ENCODE results near the gene IRF9.

IRF9 gene

DNA sequence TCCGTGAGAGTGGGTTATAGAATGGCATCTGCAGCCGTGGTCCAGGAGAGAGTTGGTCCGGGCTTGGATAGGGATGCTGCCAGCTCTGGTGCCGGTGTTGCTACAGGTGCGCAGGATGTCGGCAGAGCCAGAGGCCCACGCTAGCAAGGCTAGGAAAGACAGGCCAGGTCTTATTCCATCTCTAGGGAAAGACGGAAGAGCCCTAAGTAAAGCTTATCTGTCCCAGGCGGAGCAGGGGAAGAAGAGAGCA is 25.6 kb upstream of the IRF9 start (continued):
- TF ChIP-seq ZNF514 (tag by site-specific recombination; IDR thresholded peaks at IDR 0.05) = no peak
- TF ChIP-seq ZNF394 (tag by site-specific recombination; IDR thresholded peaks at IDR 0.05; ENCODE audit: borderline replicate concordance) = no peak
- no peak for TF ChIP-seq ZNF624 (tag by site-specific recombination; IDR thresholded peaks at IDR 0.05)
- TF ChIP-seq, protein P1, sequence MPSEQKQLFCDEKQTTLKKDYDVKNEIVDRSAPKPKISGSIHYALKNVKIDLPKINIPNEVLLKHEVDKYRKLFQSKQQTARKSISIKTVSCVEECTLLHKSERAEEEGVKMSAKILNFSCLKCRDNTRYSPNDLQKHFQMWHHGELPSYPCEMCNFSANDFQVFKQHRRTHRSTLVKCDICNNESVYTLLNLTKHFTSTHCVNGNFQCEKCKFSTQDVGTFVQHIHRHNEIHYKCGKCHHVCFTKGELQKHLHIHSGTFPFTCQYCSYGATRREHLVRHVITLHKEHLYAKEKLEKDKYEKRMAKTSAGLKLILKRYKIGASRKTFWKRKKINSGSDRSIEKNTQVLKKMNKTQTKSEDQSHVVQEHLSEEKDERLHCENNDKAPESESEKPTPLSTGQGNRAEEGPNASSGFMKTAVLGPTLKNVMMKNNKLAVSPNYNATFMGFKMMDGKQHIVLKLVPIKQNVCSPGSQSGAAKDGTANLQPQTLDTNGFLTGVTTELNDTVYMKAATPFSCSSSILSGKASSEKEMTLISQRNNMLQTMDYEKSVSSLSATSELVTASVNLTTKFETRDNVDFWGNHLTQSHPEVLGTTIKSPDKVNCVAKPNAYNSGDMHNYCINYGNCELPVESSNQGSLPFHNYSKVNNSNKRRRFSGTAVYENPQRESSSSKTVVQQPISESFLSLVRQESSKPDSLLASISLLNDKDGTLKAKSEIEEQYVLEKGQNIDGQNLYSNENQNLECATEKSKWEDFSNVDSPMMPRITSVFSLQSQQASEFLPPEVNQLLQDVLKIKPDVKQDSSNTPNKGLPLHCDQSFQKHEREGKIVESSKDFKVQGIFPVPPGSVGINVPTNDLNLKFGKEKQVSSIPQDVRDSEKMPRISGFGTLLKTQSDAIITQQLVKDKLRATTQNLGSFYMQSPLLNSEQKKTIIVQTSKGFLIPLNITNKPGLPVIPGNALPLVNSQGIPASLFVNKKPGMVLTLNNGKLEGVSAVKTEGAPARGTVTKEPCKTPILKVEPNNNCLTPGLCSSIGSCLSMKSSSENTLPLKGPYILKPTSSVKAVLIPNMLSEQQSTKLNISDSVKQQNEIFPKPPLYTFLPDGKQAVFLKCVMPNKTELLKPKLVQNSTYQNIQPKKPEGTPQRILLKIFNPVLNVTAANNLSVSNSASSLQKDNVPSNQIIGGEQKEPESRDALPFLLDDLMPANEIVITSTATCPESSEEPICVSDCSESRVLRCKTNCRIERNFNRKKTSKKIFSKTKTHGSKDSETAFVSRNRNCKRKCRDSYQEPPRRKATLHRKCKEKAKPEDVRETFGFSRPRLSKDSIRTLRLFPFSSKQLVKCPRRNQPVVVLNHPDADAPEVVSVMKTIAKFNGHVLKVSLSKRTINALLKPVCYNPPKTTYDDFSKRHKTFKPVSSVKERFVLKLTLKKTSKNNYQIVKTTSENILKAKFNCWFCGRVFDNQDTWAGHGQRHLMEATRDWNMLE (tag by site-specific recombination; conservative IDR thresholded peaks at IDR 0.05; ENCODE audit: low read depth) = no peak
- no peak for TF ChIP-seq MYNN (tag by site-specific recombination; IDR thresholded peaks at IDR 0.05; ENCODE audit: borderline replicate concordance)
- TF ChIP-seq, protein P2, sequence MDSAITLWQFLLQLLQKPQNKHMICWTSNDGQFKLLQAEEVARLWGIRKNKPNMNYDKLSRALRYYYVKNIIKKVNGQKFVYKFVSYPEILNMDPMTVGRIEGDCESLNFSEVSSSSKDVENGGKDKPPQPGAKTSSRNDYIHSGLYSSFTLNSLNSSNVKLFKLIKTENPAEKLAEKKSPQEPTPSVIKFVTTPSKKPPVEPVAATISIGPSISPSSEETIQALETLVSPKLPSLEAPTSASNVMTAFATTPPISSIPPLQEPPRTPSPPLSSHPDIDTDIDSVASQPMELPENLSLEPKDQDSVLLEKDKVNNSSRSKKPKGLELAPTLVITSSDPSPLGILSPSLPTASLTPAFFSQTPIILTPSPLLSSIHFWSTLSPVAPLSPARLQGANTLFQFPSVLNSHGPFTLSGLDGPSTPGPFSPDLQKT (IDR thresholded peaks at IDR 0.05; ENCODE audit: borderline replicate concordance, low read depth, low read length) = no peak
- TF ChIP-seq SP2 (tag by site-specific recombination; IDR thresholded peaks at IDR 0.05) = no peak
- no peak for TF ChIP-seq ZNF658 (tag by site-specific recombination; IDR thresholded peaks at IDR 0.05)
- no peak for TF ChIP-seq ZFP3 (tag by site-specific recombination; IDR thresholded peaks at IDR 0.05; ENCODE audit: low read depth)
- TF ChIP-seq, protein P3, sequence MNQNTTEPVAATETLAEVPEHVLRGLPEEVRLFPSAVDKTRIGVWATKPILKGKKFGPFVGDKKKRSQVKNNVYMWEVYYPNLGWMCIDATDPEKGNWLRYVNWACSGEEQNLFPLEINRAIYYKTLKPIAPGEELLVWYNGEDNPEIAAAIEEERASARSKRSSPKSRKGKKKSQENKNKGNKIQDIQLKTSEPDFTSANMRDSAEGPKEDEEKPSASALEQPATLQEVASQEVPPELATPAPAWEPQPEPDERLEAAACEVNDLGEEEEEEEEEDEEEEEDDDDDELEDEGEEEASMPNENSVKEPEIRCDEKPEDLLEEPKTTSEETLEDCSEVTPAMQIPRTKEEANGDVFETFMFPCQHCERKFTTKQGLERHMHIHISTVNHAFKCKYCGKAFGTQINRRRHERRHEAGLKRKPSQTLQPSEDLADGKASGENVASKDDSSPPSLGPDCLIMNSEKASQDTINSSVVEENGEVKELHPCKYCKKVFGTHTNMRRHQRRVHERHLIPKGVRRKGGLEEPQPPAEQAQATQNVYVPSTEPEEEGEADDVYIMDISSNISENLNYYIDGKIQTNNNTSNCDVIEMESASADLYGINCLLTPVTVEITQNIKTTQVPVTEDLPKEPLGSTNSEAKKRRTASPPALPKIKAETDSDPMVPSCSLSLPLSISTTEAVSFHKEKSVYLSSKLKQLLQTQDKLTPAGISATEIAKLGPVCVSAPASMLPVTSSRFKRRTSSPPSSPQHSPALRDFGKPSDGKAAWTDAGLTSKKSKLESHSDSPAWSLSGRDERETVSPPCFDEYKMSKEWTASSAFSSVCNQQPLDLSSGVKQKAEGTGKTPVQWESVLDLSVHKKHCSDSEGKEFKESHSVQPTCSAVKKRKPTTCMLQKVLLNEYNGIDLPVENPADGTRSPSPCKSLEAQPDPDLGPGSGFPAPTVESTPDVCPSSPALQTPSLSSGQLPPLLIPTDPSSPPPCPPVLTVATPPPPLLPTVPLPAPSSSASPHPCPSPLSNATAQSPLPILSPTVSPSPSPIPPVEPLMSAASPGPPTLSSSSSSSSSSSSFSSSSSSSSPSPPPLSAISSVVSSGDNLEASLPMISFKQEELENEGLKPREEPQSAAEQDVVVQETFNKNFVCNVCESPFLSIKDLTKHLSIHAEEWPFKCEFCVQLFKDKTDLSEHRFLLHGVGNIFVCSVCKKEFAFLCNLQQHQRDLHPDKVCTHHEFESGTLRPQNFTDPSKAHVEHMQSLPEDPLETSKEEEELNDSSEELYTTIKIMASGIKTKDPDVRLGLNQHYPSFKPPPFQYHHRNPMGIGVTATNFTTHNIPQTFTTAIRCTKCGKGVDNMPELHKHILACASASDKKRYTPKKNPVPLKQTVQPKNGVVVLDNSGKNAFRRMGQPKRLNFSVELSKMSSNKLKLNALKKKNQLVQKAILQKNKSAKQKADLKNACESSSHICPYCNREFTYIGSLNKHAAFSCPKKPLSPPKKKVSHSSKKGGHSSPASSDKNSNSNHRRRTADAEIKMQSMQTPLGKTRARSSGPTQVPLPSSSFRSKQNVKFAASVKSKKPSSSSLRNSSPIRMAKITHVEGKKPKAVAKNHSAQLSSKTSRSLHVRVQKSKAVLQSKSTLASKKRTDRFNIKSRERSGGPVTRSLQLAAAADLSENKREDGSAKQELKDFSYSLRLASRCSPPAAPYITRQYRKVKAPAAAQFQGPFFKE (tag by site-specific recombination; IDR thresholded peaks at IDR 0.05; ENCODE audit: borderline replicate concordance) = no peak
- TF ChIP-seq ZNF214 (tag by site-specific recombination; IDR thresholded peaks at IDR 0.05; ENCODE audit: borderline replicate concordance) = no peak
- no peak for TF ChIP-seq ZNF155 (tag by site-specific recombination; IDR thresholded peaks at IDR 0.05)
- TF ChIP-seq, protein P4, sequence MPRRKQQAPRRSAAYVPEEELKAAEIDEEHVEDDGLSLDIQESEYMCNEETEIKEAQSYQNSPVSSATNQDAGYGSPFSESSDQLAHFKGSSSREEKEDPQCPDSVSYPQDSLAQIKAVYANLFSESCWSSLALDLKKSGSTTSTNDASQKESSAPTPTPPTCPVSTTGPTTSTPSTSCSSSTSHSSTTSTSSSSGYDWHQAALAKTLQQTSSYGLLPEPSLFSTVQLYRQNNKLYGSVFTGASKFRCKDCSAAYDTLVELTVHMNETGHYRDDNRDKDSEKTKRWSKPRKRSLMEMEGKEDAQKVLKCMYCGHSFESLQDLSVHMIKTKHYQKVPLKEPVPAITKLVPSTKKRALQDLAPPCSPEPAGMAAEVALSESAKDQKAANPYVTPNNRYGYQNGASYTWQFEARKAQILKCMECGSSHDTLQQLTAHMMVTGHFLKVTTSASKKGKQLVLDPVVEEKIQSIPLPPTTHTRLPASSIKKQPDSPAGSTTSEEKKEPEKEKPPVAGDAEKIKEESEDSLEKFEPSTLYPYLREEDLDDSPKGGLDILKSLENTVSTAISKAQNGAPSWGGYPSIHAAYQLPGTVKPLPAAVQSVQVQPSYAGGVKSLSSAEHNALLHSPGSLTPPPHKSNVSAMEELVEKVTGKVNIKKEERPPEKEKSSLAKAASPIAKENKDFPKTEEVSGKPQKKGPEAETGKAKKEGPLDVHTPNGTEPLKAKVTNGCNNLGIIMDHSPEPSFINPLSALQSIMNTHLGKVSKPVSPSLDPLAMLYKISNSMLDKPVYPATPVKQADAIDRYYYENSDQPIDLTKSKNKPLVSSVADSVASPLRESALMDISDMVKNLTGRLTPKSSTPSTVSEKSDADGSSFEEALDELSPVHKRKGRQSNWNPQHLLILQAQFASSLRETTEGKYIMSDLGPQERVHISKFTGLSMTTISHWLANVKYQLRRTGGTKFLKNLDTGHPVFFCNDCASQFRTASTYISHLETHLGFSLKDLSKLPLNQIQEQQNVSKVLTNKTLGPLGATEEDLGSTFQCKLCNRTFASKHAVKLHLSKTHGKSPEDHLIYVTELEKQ (tag by site-specific recombination; IDR thresholded peaks at IDR 0.05; ENCODE audit: borderline replicate concordance) = no peak
- TF ChIP-seq ZNF776 (tag by site-specific recombination; IDR thresholded peaks at IDR 0.05; ENCODE audit: borderline replicate concordance) = no peak
- TF ChIP-seq, protein P5, sequence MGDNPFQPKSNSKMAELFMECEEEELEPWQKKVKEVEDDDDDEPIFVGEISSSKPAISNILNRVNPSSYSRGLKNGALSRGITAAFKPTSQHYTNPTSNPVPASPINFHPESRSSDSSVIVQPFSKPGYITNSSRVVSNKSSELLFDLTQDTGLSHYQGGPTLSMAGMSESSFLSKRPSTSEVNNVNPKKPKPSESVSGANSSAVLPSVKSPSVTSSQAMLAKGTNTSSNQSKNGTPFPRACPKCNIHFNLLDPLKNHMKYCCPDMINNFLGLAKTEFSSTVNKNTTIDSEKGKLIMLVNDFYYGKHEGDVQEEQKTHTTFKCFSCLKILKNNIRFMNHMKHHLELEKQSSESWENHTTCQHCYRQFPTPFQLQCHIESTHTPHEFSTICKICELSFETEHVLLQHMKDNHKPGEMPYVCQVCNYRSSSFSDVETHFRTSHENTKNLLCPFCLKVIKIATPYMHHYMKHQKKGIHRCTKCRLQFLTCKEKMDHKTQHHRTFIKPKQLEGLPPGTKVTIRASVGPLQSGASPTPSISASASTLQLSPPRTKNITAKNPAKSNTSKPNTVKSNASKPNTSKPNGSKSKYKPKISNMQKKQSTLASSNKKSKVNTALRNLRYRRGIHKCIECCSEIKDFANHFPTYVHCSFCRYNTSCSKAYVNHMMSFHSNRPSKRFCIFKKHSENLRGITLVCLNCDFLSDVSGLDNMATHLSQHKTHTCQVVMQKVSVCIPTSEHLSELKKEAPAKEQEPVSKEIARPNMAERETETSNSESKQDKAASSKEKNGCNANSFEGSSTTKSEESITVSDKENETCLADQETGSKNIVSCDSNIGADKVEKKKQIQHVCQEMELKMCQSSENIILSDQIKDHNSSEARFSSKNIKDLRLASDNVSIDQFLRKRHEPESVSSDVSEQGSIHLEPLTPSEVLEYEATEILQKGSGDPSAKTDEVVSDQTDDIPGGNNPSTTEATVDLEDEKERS (tag by site-specific recombination; IDR thresholded peaks at IDR 0.05) = no peak
- no peak for TF ChIP-seq ZNF239 (tag by site-specific recombination; IDR thresholded peaks at IDR 0.05)
